Activated T-cell treated with anti-CD3 and anti-CD28 coated beads for 1 hour (primary cell): Measurements from ENCODE around the gene IGF1.

Experiments
- DNase-seq: peaks from one replicate; pipeline ENCODE4 v3.0.0-alpha.2; 2020; ENCODE audit warnings: low read depth

IGF1 gene

GRCh38 chr12:102480406-102480805 is at the start of gene IGF1:
Gene IGF1 (minus strand): TSS chr12:102480563. CDS start chr12:102480381, 182 bp downstream.
- DNase-seq: no peak

GRCh38 chr12:102528111-102528510 is 47.7 kb upstream of the IGF1 start:
- DNase-seq: no peak

GRCh38 chr12:102527171-102527720 is 46.9 kb upstream of the IGF1 start:
- no peak for DNase-seq

GRCh38 chr12:102526656-102527055 is 46.3 kb upstream of the IGF1 start:
- DNase-seq: no peak

GRCh38 chr12:102522768-102523167 is 42.4 kb upstream of the IGF1 start:
- no peak for DNase-seq

GRCh38 chr12:102521662-102522277 is 41.4 kb upstream of the IGF1 start:
- no peak for DNase-seq

GRCh38 chr12:102518871-102519270 is 38.5 kb upstream of the IGF1 start:
- no peak for DNase-seq

GRCh38 chr12:102514696-102515095 is 34.3 kb upstream of the IGF1 start:
- DNase-seq: no peak

- no peak for DNase-seq
These were observed 33.4 kb upstream of the IGF1 start for GRCh38 chr12:102513739-102514138.

GRCh38 chr12:102513272-102513671 is 32.9 kb upstream of the IGF1 start:
- no peak for DNase-seq

GRCh38 chr12:102512523-102512922 is 32.2 kb upstream of the IGF1 start:
- no peak for DNase-seq

- no peak for DNase-seq
These were observed 31.2 kb upstream of the IGF1 start for GRCh38 chr12:102511575-102511974.

GRCh38 chr12:102510463-102510862 is 30.1 kb upstream of the IGF1 start:
- no peak for DNase-seq

GRCh38 chr12:102510031-102510430 is 29.7 kb upstream of the IGF1 start:
- no peak for DNase-seq

GRCh38 chr12:102509123-102509626 is 28.8 kb upstream of the IGF1 start:
- DNase-seq: no peak

- DNase-seq: no peak
These were observed 27.7 kb upstream of the IGF1 start for GRCh38 chr12:102508052-102508451.

- DNase-seq: no peak
These were observed 26.9 kb upstream of the IGF1 start for GRCh38 chr12:102507301-102507700.

- no peak for DNase-seq
These were observed 24.5 kb upstream of the IGF1 start for GRCh38 chr12:102504871-102505270.

GRCh38 chr12:102504280-102504679 is 23.9 kb upstream of the IGF1 start:
- DNase-seq: no peak

GRCh38 chr12:102503831-102504230 is 23.5 kb upstream of the IGF1 start:
- no peak for DNase-seq

GRCh38 chr12:102503056-102503681 is 22.8 kb upstream of the IGF1 start:
- no peak for DNase-seq

GRCh38 chr12:102501773-102502172 is 21.4 kb upstream of the IGF1 start:
- no peak for DNase-seq

GRCh38 chr12:102498471-102498870 is 18.1 kb upstream of the IGF1 start:
- DNase-seq: no peak

GRCh38 chr12:102497743-102498142 is 17.4 kb upstream of the IGF1 start:
- no peak for DNase-seq
